Measurements from ENCODE around the gene RALGPS2. TPM values are rescaled to one million over a fixed set of nuclear protein-coding genes. Genes with fewer than 3 reads are reported as not detected.

RALGPS2 gene
- total RNA-seq, 1 experiment from 2014 or later: 12.7 TPM

GRCh38 chr1:178886551-178886950, 161.5 kb downstream of the RALGPS2 start:
- BruUV-seq (replicated peaks): no TSS peak
- Histone ChIP-seq H3K27ac (ENCODE audit: low read depth, low read length, poor library complexity, severe bottlenecking) (no peak overlapping the region), H3K9me3 (ENCODE audit: low read depth, low read length, poor library complexity, severe bottlenecking) (no peaks in the 10 kb centered on the region), H3K27me3 (replicated peaks; ENCODE audit: insufficient read depth, low read depth, low read length, poor library complexity) (no peaks in the 10 kb centered on the region), H3K4me3 (ENCODE audit: low read depth, low read length, poor library complexity, severe bottlenecking) (no peak overlapping the region), H3K4me1 (ENCODE audit: insufficient read depth, low read length, poor library complexity, severe bottlenecking) (no peaks in the 10 kb centered on the region), H3K36me3 (ENCODE audit: insufficient read depth, low read length, poor library complexity, severe bottlenecking) (no peaks in the 10 kb centered on the region)
- intact Hi-C loops (cut with micrococcal nuclease; ENCODE audit: unreplicated experiment): loop anchor here (10.0 kb wide), 1 partner anchor 112 kb away; no protein-coding TSS in a partner anchor
- ChIA-PET POLR2A (ENCODE audit: low non-redundant PET) (no interaction called here), CTCF (no interaction called here)
- TF ChIP-seq CTCF (conservative IDR thresholded peaks at IDR 0.05; ENCODE audit: low read depth, low read length) (no peak), EZH2 (IDR thresholded peaks at IDR 0.05; ENCODE audit: borderline replicate concordance, low read depth, low read length, poor library complexity, severe bottlenecking) (no peak)
- DNase-seq (ENCODE audit: low spot score): no peak

GRCh38 chr1:178895928-178896327, 170.9 kb downstream of the RALGPS2 start:
- BruUV-seq (replicated peaks): no TSS peak
- CTCF ChIA-PET: no interaction called here
- TF ChIP-seq CTCF (conservative IDR thresholded peaks at IDR 0.05; ENCODE audit: low read depth, low read length) (no peak), EZH2 (IDR thresholded peaks at IDR 0.05; ENCODE audit: borderline replicate concordance, low read depth, low read length, poor library complexity, severe bottlenecking) (no peak)
- no peak for DNase-seq (ENCODE audit: low spot score)
- no peaks in the 10 kb centered on the region for H3K9me3 ChIP-seq (ENCODE audit: low read depth, low read length, poor library complexity, severe bottlenecking)
- H3K27me3 ChIP-seq (replicated peaks; ENCODE audit: insufficient read depth, low read depth, low read length, poor library complexity): no peaks in the 10 kb centered on the region
- POLR2A ChIA-PET (ENCODE audit: low non-redundant PET): no interaction called here
- no peaks in the 10 kb centered on the region for H3K36me3 ChIP-seq (ENCODE audit: insufficient read depth, low read length, poor library complexity, severe bottlenecking)
- intact Hi-C loops (cut with micrococcal nuclease; ENCODE audit: unreplicated experiment): no loop called here
- H3K27ac ChIP-seq (ENCODE audit: low read depth, low read length, poor library complexity, severe bottlenecking): no peak overlapping the region
- H3K4me1 ChIP-seq (ENCODE audit: insufficient read depth, low read length, poor library complexity, severe bottlenecking): no peaks in the 10 kb centered on the region
- H3K4me3 ChIP-seq (ENCODE audit: low read depth, low read length, poor library complexity, severe bottlenecking): no peak overlapping the region

DNA sequence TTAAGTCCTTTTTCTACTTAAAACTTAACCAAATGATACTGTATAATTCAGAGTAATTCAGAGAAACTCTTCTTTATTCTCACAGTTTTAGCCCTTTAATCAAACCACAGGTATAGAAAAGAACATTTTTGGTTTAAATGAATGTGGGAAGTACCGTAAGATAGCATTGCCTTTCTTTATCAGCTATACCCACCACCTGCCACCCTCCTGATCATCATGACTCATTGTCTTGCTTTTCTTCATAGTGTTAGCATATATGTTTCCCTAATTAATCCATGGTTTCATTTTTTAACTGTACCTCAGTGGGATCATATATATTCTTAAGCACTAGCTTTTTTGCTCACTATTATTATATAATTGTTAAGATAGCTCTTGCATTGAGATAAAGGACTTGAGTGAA, 173.4 kb downstream of the RALGPS2 start:
- no peak for DNase-seq (ENCODE audit: low spot score)
- H3K4me1 ChIP-seq (ENCODE audit: insufficient read depth, low read length, poor library complexity, severe bottlenecking): no peaks in the 10 kb centered on the region
- H3K27me3 ChIP-seq (replicated peaks; ENCODE audit: insufficient read depth, low read depth, low read length, poor library complexity): no peaks in the 10 kb centered on the region
- no peak for TF ChIP-seq EZH2 (IDR thresholded peaks at IDR 0.05; ENCODE audit: borderline replicate concordance, low read depth, low read length, poor library complexity, severe bottlenecking)
- no peak for TF ChIP-seq CTCF (conservative IDR thresholded peaks at IDR 0.05; ENCODE audit: low read depth, low read length)
- ChIA-PET POLR2A (ENCODE audit: low non-redundant PET) (no interaction called here), CTCF (interaction anchor here (0.6 kb wide), 1 partner anchor 122 kb away, joined by 3 read pairs; no protein-coding TSS in a partner anchor)
- H3K9me3 ChIP-seq (ENCODE audit: low read depth, low read length, poor library complexity, severe bottlenecking): no peaks in the 10 kb centered on the region
- intact Hi-C loops (cut with micrococcal nuclease; ENCODE audit: unreplicated experiment): no loop called here
- no TSS peak for BruUV-seq (replicated peaks)
- H3K4me3 ChIP-seq (ENCODE audit: low read depth, low read length, poor library complexity, severe bottlenecking): no peak overlapping the region
- no peaks in the 10 kb centered on the region for H3K36me3 ChIP-seq (ENCODE audit: insufficient read depth, low read length, poor library complexity, severe bottlenecking)
- H3K27ac ChIP-seq (ENCODE audit: low read depth, low read length, poor library complexity, severe bottlenecking): no peak overlapping the region

All from A673 (cell line).